SKM-1 (cell line): ENCODE measurements around the gene DHCR7.

ENCODE experiments used
- DNase-seq: peaks from one replicate; lab custom pipeline; 2025; ENCODE audit not compliant: unreplicated experiment; lab: John Stamatoyannopoulos, UW

Gene DHCR7

GRCh38 chr11:71478528-71478840 lies 30.3 kb upstream of the DHCR7 start:
- no peak for DNase-seq

GRCh38 chr11:71477641-71478527 lies 29.7 kb upstream of the DHCR7 start:
- DNase-seq = no peak

- DNase-seq = no peak
Observed at GRCh38 chr11:71476926-71477640, 28.9 kb upstream of the DHCR7 start.

GRCh38 chr11:71476031-71476430 lies 27.8 kb upstream of the DHCR7 start:
- no peak for DNase-seq

- no peak for DNase-seq
Observed at GRCh38 chr11:71474771-71475483, 26.7 kb upstream of the DHCR7 start.

GRCh38 chr11:71474141-71474770 lies 26.1 kb upstream of the DHCR7 start:
- no peak for DNase-seq

GRCh38 chr11:71473793-71474080 lies 25.5 kb upstream of the DHCR7 start:
- DNase-seq = no peak

- no peak for DNase-seq
Observed at GRCh38 chr11:71472941-71473792, 25.0 kb upstream of the DHCR7 start.

GRCh38 chr11:71472357-71472885 lies 24.2 kb upstream of the DHCR7 start:
- no peak for DNase-seq

GRCh38 chr11:71470946-71471345 lies 22.8 kb upstream of the DHCR7 start:
- no peak for DNase-seq

GRCh38 chr11:71467164-71467563 lies 19.0 kb upstream of the DHCR7 start:
- DNase-seq = no peak

GRCh38 chr11:71466358-71466757 lies 18.2 kb upstream of the DHCR7 start:
- no peak for DNase-seq

- no peak for DNase-seq
Observed at GRCh38 chr11:71465054-71465453, 16.9 kb upstream of the DHCR7 start.

GRCh38 chr11:71463331-71464211 lies 15.4 kb upstream of the DHCR7 start:
- no peak for DNase-seq

GRCh38 chr11:71462726-71463125 lies 14.5 kb upstream of the DHCR7 start:
- DNase-seq = no peak

- no peak for DNase-seq
Observed at GRCh38 chr11:71461696-71462095, 13.5 kb upstream of the DHCR7 start.

- no peak for DNase-seq
Observed at GRCh38 chr11:71459767-71460320, 11.7 kb upstream of the DHCR7 start.

GRCh38 chr11:71459076-71459766 lies 11.0 kb upstream of the DHCR7 start:
- no peak for DNase-seq
